SJSA1 (cell line): ENCODE measurements around the gene P2RX4. TPM values are rescaled to one million over a fixed set of nuclear protein-coding genes. Genes with fewer than 3 reads are reported as not detected.
"Not testable (repeated sequence)": the region's sequence is repeated elsewhere in the genome, so short reads cannot be mapped to it uniquely, and the experiment has no call there.

Experiments
- DNase-seq, 2 experiments: peaks; one replicate each; pipeline ENCODE4 v3.0.0-alpha.2; 2015 to 2020; ENCODE audit warnings: low spot score in 2 of 2, low read depth in 1 of 2
- H3K27ac ChIP-seq: fragments of 250-450 bp; sonication (Bioruptor Pico); 2 replicates; pipeline ENCODE4 v1.5.1; 2020; ENCODE audit warnings: mild to moderate bottlenecking, moderate library complexity
- H3K27me3 ChIP-seq: fragments of 250-450 bp; sonication (Bioruptor Pico); replicated peaks from 2 replicates; pipeline ENCODE4 v1.5.1; 2020; ENCODE audit warnings: mild to moderate bottlenecking, moderate library complexity
- H3K36me3 ChIP-seq: fragments of 250-450 bp; sonication (Bioruptor Pico); 2 replicates; pipeline ENCODE4 v1.5.1; 2020; ENCODE audit warnings: mild to moderate bottlenecking
- H3K4me1 ChIP-seq: fragments of 250-450 bp; sonication (Bioruptor Pico); replicated peaks from 2 replicates; pipeline ENCODE4 v1.6.1; 2021; ENCODE audit warnings: mild to moderate bottlenecking
- H3K4me3 ChIP-seq: fragments of 250-450 bp; sonication (Bioruptor Pico); 2 replicates; pipeline ENCODE4 v1.5.1; 2020; ENCODE audit warnings: mild to moderate bottlenecking
- H3K9me3 ChIP-seq: fragments of 250-450 bp; sonication (Bioruptor Pico); replicated peaks from 2 replicates; pipeline ENCODE4 v1.5.1; 2020; ENCODE audit warnings: mild to moderate bottlenecking
- total RNA-seq: library from RNA; depleted of rRNA; stranded (reverse); fragments of >200 nt; shearing (Covaris generic); gene quantifications from 2 replicates; pipeline ENCODE4 v1.2.3, GENCODE V29; 2014

The P2RX4 gene
- total RNA-seq, 1 experiment from 2014 or later, result 99.2 TPM

DNA sequence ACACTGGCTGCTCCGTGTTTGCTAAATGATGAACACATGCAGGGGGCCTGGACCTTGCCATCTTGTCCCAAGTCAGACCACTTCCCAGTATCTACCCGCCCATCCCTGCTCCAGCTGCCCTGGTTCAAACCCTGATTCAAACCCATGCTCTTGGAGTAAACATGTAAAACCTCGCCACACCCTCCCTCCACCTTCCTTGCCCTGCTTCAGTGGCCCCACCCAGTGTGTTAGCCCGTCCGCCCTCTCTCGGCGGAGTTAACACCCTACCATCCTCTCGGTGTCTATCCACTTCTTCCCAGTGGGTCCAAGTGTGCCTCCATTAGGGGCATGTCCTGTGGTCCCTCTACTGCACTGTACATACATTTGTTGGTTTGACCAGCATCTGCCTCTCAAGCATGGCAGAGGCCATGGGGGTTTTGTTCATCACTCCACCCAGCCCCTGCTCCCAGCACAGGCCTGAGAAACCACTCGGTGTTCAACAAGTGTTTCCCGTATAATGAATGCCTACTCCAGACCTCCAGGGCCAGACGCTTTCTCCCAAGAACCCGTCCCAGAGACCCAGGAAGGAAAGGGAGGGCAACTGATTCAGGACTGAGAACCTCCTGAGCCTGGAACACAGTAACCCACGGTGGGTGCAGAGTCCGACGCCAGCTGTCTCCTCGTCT, 37.1 kb downstream of the P2RX4 start:
- no peak overlapping the region for H3K27ac ChIP-seq
- H3K27me3 ChIP-seq, result no peaks in the 10 kb centered on the region
- no peak overlapping the region for H3K4me3 ChIP-seq
- H3K4me1 ChIP-seq, result no peaks in the 10 kb centered on the region
- no peak for DNase-seq
- no peaks in the 10 kb centered on the region for H3K9me3 ChIP-seq
- H3K36me3 ChIP-seq, result peaks cover 2% of the 10 kb centered on the region; the same call in 1 of the 2 replicates

DNA sequence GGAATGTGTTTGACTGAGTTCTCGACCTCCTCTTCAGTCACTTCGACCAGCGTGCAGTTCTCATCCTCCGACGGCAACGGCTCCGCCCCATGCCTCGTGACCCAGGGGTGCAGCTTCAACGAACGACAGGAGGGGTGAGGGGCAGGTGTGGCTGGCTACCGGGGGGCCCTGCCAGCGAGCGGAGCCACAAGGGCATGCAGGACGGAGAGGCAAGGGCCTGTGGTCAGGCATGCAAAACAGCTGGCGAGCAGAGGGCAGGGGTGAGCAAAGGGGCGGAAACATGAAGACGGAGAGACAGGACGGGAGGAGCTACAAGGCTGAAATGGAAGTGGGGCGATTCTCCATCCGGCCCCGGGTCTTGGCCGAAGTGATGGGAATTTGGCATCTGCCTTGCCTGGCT, 38.7 kb downstream of the P2RX4 start:
- no peak overlapping the region for H3K4me3 ChIP-seq
- H3K4me1 ChIP-seq, result no peaks in the 10 kb centered on the region
- H3K27me3 ChIP-seq, result no peaks in the 10 kb centered on the region
- H3K36me3 ChIP-seq, result peaks cover 9% of the 10 kb centered on the region
- H3K9me3 ChIP-seq, result no peaks in the 10 kb centered on the region
- no peak for DNase-seq
- H3K27ac ChIP-seq, result no peak overlapping the region

DNA sequence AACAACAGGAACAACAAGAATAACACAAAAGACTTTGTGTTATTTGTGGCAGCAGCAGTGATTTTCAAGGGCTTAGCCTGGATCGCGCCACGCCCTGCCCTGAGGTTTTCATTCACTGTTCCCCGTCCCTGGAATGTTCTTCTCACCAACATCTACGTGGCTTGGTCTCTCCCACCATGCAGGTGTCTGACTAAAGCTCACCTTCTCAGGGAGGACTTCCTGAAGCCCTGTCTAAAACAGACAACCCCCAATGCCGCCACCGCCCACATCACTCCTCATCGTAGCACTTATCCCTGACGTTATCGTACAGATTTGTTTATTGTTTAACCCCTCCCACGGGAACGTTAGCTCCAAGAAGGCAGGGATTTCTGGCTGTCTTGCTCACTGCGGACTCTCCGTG, 40.4 kb downstream of the P2RX4 start:
- Histone ChIP-seq H3K27me3 (no peaks in the 10 kb centered on the region), H3K36me3 (peaks cover 14% of the 10 kb centered on the region), H3K4me1 (no peaks in the 10 kb centered on the region), H3K9me3 (no peaks in the 10 kb centered on the region), H3K27ac (no peak overlapping the region), H3K4me3 (no peak overlapping the region)
- DNase-seq, result no peak

DNA sequence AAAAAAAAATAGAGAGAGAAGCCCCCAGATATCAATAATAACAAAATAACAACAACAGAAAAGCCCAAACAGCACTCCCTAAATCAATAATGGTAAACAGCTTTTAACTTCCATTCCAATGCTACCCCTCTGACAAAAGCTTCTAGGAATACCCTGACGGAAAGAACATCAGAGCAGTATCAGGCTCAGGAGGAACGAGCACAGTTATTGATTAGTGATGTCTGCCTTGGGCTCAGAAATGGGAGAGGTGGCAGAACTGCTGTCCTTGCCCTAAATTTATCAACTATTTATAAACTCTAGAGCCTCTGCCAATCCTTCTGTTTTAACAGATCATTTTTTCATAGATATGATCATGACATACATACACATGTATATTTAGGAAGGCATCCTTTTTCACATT, 41.9 kb downstream of the P2RX4 start:
- H3K27ac ChIP-seq, result no peak overlapping the region
- no peaks in the 10 kb centered on the region for H3K4me1 ChIP-seq
- DNase-seq, result no peak
- H3K4me3 ChIP-seq, result no peak overlapping the region
- H3K27me3 ChIP-seq, result no peaks in the 10 kb centered on the region
- H3K36me3 ChIP-seq, result peaks cover 14% of the 10 kb centered on the region
- H3K9me3 ChIP-seq, result no peaks in the 10 kb centered on the region

DNA sequence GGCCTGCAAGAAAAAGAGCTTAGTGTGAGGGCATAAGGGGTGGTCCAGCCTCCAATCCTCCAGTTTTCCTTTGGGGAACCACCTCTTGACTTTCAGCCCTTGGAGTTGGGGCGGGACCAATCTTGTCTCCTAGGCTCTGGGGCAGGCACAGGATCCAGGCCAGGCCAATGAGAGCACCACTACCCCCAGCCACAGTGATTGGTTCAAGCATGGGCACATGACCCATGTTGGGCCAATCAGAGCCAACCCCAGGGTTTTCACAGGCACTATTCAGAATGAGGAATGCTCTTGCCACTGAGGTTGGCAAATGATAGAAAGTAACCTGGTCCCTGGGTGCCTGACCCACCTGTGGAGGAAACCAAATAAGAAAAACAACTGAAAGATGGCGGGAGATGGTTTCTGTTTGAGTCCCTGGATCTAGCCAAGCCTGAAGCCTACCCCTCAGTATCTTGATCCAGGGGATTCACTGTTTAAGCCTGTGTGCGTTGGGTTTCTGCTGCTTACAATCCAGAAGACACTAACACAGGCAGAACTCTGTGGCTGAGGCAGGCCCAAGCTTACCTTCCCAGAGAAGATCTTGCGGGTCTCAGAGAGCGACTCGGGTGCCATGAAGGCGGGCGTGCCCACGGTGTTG, 42.9 kb downstream of the P2RX4 start:
- Histone ChIP-seq H3K4me1 (no peaks in the 10 kb centered on the region), H3K36me3 (peaks cover 12% of the 10 kb centered on the region), H3K4me3 (no peak overlapping the region), H3K27me3 (no peaks in the 10 kb centered on the region), H3K27ac (no peak overlapping the region), H3K9me3 (no peaks in the 10 kb centered on the region)
- no peak for DNase-seq

DNA sequence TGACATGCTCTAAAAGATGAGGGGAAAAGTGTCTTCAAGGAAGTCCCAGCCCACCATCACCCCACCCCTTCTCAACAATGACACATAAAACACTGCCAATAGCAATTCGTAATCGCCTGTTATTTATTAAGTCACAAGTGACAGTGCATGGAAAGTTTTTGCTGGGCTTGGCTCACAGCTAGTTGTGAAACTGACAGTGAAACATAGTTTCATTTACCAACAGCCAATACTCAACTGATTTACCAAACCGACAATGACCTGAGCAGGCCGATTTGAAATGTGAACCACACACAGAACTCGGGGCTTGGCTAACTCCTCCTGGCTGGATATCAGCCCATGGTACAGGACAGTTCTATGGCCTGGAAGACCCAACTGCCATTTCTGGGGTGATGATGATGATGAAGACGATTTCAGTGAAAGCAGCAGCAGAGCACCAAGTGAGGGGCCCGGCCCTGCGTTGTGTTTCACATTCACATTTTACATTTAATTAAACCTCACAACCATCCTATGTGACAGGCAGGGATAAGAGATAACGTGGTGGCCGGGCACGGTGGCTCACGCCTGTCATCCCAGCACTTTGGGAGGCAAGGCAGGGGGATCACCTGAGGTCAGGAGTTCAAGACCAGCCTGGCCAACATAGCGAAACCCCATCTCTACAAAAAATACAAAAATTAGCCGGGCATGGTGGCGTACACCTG, 43.9 kb downstream of the P2RX4 start:
- no peaks in the 10 kb centered on the region for H3K9me3 ChIP-seq
- H3K36me3 ChIP-seq, result peaks cover 12% of the 10 kb centered on the region
- no peak overlapping the region for H3K27ac ChIP-seq
- H3K4me3 ChIP-seq, result no peak overlapping the region
- H3K4me1 ChIP-seq, result no peaks in the 10 kb centered on the region
- no peaks in the 10 kb centered on the region for H3K27me3 ChIP-seq
- no peak for DNase-seq

DNA sequence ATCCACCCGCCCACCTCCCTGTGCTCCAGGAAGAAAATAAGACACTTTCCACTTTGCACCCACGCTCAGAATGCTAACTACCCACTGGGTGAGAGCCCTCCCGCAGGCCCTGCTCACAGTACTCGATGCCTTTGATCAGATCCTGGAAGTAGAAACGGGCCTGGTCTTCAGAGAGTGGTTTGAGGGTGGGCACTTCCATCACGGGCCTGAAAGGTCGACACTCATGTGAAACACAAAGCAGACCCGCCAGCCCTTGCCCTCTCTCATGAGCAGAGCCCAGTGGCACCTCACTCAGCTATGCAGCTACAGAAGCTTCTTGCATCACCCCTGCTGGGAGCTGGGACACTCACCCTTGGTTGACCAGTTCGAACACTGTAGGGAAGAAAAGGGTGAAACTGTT, 45.5 kb downstream of the P2RX4 start:
- H3K36me3 ChIP-seq, result peaks cover 12% of the 10 kb centered on the region
- H3K4me3 ChIP-seq, result no peak overlapping the region
- no peaks in the 10 kb centered on the region for H3K4me1 ChIP-seq
- H3K27ac ChIP-seq, result no peak overlapping the region
- no peak for DNase-seq
- no peaks in the 10 kb centered on the region for H3K27me3 ChIP-seq
- H3K9me3 ChIP-seq, result no peaks in the 10 kb centered on the region

DNA sequence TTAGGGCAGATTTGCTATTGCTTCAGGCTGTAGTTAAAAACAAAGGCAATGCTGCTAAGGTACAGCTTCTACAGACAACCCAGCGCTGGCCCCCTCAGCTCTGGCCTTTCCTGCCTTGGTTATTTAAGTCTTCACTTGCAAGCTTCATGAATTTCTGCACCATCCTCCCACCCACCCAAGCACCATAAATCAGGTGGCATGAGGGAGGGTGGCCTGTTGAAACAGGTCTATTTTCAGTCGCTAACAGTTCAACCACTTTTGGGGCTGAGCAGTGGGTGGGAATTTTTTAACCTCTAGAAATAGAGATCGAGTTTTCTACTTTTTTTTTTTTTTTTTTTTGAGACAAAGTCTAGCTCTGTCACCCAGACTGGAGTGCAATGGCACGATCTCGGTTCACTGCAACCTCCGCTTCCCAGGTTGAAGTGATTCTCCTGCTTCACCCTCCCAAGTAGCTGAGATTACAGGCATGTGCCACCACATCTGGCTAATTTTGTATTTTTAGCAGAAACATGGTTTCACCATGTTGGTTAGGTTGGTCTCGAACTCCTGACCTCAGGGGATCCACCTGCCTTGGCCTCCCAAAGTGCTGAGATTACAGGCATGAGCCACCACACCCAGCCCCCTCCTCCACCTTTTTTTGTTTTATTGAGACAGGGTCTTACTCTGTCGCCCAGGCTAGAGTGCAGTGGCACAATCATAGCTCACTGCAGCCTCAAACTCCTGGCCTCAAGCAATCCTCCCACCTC, 47.9 kb downstream of the P2RX4 start:
- DNase-seq, H3K27ac ChIP-seq, H3K27me3 ChIP-seq, H3K4me3 ChIP-seq, H3K9me3 ChIP-seq, H3K4me1 ChIP-seq, H3K36me3 ChIP-seq: not testable (repeated sequence)

DNA sequence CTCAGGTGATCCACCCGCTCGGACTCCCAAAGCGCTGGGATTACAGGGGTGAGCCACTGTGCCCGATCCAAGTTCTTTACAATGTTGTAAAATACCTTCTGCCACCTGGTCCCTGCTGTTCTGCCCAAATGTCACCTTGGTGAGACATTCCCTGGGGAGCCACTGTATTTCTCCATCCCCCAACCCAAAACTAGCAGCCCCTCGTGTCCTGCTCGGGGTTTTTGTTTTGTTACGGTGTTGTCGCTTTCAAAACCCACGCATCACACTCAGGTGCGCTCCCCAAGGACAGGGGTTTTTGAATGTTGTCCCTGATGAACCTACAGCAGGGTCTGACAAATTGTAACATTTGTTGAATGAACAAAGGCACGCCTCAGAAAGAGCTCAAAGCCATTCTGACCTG, 49.1 kb downstream of the P2RX4 start:
- Histone ChIP-seq H3K27me3 (no peaks in the 10 kb centered on the region), H3K4me1 (no peaks in the 10 kb centered on the region), H3K27ac (no peak overlapping the region), H3K4me3 (no peak overlapping the region), H3K36me3 (peaks cover 5% of the 10 kb centered on the region), H3K9me3 (no peaks in the 10 kb centered on the region)
- DNase-seq, result no peak

DNA sequence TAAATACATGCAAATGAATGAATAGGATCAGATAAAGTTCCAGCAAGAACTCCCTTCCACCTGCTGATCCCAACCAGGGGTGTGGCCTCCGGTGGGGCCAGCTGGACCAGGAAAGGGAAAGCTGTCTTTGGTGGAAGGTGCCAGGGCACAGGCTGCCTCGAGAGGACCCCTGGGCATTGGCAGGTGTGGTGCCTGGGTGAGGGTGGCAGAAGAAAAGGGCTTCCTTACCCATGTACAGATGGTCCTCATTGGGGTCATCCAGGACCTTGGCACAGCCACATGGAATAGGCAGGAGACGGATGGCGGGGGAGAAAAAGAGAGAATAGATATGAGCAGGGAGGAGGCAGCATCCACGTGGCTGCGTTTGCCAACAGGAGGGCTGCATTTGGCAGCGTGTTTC, 50.2 kb downstream of the P2RX4 start:
- H3K9me3 ChIP-seq, result no peaks in the 10 kb centered on the region
- H3K4me1 ChIP-seq, result no peaks in the 10 kb centered on the region
- no peak overlapping the region for H3K27ac ChIP-seq
- H3K27me3 ChIP-seq, result no peaks in the 10 kb centered on the region
- DNase-seq, result no peak
- no peak overlapping the region for H3K4me3 ChIP-seq
- H3K36me3 ChIP-seq, result no peaks in the 10 kb centered on the region

DNA sequence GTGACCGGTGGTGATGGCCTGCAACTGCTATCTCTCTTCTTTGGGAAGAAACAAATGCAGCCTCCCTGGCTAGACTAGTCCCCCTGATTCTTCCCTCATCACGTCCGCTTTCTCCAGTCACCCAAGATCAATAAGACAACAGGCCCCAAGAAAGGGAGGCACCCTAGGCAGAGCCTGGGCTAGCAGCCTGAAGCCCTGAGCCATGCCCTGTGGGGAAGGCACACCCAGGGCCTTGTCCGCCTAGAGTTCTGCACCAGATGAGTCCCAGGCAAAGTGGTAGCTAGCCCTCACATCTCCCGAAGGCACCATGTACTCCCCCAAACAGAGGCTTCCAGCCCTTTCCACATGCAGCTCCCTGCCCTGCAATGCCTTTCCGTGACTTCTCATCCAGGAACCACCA, 51.5 kb downstream of the P2RX4 start:
- no peak for DNase-seq
- H3K36me3 ChIP-seq, result no peaks in the 10 kb centered on the region
- H3K9me3 ChIP-seq, result no peaks in the 10 kb centered on the region
- H3K27me3 ChIP-seq, result no peaks in the 10 kb centered on the region
- H3K4me1 ChIP-seq, result no peaks in the 10 kb centered on the region
- H3K27ac ChIP-seq, result no peak overlapping the region
- no peak overlapping the region for H3K4me3 ChIP-seq

DNA sequence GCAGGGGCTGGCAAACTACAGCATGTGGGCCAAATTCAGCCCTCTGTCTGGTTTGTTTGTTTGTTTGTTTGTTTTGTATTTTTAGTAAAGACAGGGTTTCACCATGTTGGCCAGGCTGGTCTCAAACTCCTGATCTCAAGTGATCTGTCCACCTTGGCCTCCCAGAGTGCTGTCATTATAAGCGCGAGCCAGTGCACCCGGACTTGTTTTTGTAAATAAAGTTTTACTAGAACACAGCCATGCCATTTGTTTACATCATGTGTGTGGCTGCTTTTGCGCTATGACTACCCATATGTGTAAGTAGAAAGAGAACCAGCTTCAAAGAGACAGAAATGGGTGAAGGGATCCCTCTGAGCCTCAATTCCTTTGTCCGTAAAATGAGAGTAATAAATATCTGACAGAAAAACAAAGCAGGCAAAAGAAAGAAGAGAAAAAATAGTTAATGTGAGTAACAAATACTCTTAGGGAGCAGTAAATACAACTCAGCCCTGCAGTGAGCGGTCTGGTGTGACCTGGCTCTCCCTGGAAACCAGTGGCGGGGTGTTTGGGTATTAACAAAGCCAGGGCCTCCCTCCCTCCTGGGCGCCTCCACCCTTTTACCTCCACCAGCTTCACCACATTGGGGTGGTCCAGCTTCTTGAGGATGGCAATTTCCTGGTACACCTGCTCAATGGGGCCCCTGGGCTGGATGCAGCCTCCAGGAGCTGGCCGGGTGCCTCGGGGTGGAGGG, 53.4 kb downstream of the P2RX4 start:
- Histone ChIP-seq H3K9me3 (no peaks in the 10 kb centered on the region), H3K4me1 (no peaks in the 10 kb centered on the region), H3K36me3 (no peaks in the 10 kb centered on the region), H3K27ac (no peak overlapping the region), H3K4me3 (no peak overlapping the region), H3K27me3 (no peaks in the 10 kb centered on the region)
- DNase-seq, result no peak

DNA sequence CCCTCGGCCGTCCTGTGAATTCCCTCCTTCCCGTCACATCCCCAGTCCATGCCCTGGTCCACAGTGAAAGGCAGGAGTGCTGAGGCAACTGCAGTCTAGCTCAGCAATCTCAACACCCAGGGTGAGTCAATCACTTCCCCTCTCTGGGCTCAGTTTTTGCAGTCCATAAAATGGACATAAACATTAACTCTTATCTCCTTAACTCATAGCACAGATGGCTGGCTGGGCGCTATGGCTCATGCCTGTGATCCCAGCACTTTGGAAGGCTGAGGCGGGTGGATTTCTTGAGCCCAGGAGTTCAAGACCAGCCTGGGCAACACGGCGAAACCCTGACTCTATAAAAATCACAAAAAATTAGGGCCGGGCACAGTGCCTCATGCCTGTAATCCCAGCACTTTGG, 54.2 kb downstream of the P2RX4 start:
- Histone ChIP-seq H3K4me3 (no peak overlapping the region), H3K9me3 (no peaks in the 10 kb centered on the region), H3K27ac (no peak overlapping the region), H3K36me3 (peaks cover 1% of the 10 kb centered on the region), H3K4me1 (no peaks in the 10 kb centered on the region), H3K27me3 (no peaks in the 10 kb centered on the region)
- DNase-seq, result no peak
